ENCODE measurements around the gene CSRP2.

Gene CSRP2

DNA sequence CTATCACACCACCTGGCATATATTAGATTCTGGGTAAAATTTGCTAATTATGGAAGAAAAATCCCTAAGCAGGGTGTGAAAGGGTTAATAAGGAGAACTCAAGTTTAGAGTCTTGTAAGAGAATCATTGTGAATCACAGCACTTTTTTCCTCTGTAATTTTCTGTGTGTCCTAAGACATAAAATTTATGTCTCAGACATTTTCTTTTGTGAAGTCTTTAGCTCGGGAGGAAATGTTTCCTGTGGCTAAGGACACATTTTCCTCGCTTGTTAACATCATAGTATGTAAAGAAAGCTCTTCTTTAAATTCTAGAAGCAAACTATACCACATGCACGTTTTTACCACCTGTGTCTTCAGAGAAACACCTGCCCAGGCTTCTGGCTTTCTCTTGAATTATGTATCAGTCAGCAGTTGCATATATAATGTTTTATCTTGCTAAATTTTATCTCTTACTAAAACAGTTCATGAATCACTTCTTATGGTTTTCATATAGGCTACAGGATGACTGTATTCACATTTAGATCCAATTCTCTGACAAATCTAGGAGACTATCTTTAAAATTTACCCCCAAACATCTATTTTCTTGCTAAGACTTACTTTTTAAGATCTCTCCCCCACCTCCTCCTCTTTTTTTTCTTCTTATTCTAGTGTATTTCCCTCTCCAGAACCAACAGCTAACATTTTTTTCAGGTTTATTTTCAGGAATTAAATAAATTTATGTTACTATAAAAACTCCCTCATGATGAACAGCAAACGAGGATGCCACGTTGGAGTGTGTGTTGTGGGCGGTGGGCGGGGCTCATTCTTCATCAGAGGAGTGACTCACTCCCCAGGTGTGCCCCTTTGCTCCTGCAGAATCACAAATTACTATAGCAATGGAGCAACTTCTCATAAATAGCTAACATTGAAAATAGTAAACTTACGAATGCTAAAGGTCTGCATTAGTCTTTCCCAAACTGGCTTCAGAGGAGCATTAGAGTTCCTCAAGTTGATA, 11.6 kb upstream of the CSRP2 start:
- Histone ChIP-seq H3K27me3 (ENCODE audit: insufficient read depth, low read length) (no peaks in the 10 kb centered on the region; the same call in 1 of the 2 replicates), H4K20me1 (ENCODE audit: insufficient read depth, low read length) (no peaks in the 10 kb centered on the region), H3K9me2 (ENCODE audit: low read depth, low read length) (no peaks in the 10 kb centered on the region), H3K9me3 (ENCODE audit: low read length) (peaks cover 3% of the 10 kb centered on the region), H3K36me3 (ENCODE audit: insufficient read depth, low read length) (no peaks in the 10 kb centered on the region), H3K79me2 (ENCODE audit: insufficient read depth, low read length) (no peaks in the 10 kb centered on the region), H3K4me2 (ENCODE audit: low read length) (no peak overlapping the region), H2AFZ (ENCODE audit: low read length) (no peak overlapping the region), H3F3A (ENCODE audit: insufficient read depth, low read length) (no peaks in the 10 kb centered on the region), H3K27ac (ENCODE audit: low read depth, low read length, poor library complexity, severe bottlenecking) (no peak overlapping the region), H3K4me3 (ENCODE audit: low read depth, low read length, poor library complexity, severe bottlenecking) (no peak overlapping the region), H3K9ac (ENCODE audit: low read length) (no peak overlapping the region), H3K4me1 (ENCODE audit: insufficient read depth, low read length, severe bottlenecking) (no peaks in the 10 kb centered on the region)
- TF ChIP-seq, protein P1, sequence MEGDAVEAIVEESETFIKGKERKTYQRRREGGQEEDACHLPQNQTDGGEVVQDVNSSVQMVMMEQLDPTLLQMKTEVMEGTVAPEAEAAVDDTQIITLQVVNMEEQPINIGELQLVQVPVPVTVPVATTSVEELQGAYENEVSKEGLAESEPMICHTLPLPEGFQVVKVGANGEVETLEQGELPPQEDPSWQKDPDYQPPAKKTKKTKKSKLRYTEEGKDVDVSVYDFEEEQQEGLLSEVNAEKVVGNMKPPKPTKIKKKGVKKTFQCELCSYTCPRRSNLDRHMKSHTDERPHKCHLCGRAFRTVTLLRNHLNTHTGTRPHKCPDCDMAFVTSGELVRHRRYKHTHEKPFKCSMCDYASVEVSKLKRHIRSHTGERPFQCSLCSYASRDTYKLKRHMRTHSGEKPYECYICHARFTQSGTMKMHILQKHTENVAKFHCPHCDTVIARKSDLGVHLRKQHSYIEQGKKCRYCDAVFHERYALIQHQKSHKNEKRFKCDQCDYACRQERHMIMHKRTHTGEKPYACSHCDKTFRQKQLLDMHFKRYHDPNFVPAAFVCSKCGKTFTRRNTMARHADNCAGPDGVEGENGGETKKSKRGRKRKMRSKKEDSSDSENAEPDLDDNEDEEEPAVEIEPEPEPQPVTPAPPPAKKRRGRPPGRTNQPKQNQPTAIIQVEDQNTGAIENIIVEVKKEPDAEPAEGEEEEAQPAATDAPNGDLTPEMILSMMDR (IDR thresholded peaks at IDR 0.05; ENCODE audit: low read length): no peak
- TF ChIP-seq EZH2 (IDR thresholded peaks at IDR 0.05; ENCODE audit: borderline replicate concordance, low read length): no peak

DNA sequence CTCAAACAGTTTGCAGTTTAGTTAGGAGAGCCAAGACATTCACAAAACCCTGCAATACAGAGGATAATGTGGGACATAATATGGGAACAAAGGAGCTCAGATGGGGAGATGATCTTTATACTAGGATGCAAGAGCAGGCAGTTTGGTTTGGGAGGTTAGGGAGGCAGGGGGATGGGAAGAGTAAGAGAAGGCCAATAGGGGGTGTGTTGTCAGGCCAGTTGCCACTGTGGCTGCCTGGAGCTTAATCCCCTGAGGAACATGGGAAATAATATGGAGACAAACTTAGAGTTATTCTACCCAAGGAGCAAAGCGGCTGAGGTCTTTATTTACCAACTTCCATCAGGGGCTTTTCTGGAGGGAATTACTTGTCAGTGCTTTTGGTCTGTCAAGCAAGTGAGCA, 10.0 kb upstream of the CSRP2 start:
- Histone ChIP-seq H3F3A (ENCODE audit: insufficient read depth, low read length) (no peaks in the 10 kb centered on the region), H3K27ac (ENCODE audit: low read depth, low read length, poor library complexity, severe bottlenecking) (no peak overlapping the region), H3K9ac (ENCODE audit: low read length) (no peak overlapping the region), H3K4me1 (ENCODE audit: insufficient read depth, low read length, severe bottlenecking) (no peaks in the 10 kb centered on the region), H3K9me3 (ENCODE audit: low read length) (no peaks in the 10 kb centered on the region; the same call in 1 of the 2 replicates), H2AFZ (ENCODE audit: low read length) (no peak overlapping the region), H4K20me1 (ENCODE audit: insufficient read depth, low read length) (no peaks in the 10 kb centered on the region), H3K27me3 (ENCODE audit: insufficient read depth, low read length) (no peaks in the 10 kb centered on the region; the same call in 1 of the 2 replicates), H3K36me3 (ENCODE audit: insufficient read depth, low read length) (no peaks in the 10 kb centered on the region), H3K4me3 (ENCODE audit: low read depth, low read length, poor library complexity, severe bottlenecking) (no peak overlapping the region), H3K4me2 (ENCODE audit: low read length) (no peak overlapping the region), H3K79me2 (ENCODE audit: insufficient read depth, low read length) (no peaks in the 10 kb centered on the region), H3K9me2 (ENCODE audit: low read depth, low read length) (no peaks in the 10 kb centered on the region)
- TF ChIP-seq, protein P1 (IDR thresholded peaks at IDR 0.05; ENCODE audit: low read length): no peak
- TF ChIP-seq EZH2 (IDR thresholded peaks at IDR 0.05; ENCODE audit: borderline replicate concordance, low read length): no peak

DNA sequence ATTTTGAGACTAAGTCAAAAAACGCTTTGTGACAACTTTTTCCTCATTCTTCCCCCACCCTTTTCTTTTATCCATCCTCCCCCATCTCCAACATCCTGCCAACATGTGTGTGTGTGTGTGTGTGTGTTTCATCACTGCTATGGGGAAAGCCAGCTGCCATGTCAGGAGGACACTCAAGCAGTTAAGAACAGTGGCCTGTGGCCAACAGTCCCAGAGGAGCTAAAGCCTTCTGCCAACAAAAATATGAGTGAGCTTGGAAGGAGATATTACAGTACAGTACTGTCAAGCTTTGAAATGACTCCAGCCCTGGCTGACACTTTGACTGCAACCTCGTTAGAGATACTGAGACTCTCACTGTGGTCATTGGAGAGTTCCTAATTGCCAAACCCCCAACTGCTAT, 5.0 kb upstream of the CSRP2 start:
- Histone ChIP-seq H3K9me2 (ENCODE audit: low read depth, low read length) (no peaks in the 10 kb centered on the region), H3K4me1 (ENCODE audit: insufficient read depth, low read length, severe bottlenecking) (no peaks in the 10 kb centered on the region), H3K27ac (ENCODE audit: low read depth, low read length, poor library complexity, severe bottlenecking) (no peak overlapping the region), H3K9me3 (ENCODE audit: low read length) (no peaks in the 10 kb centered on the region), H3K4me3 (ENCODE audit: low read depth, low read length, poor library complexity, severe bottlenecking) (no peak overlapping the region), H3K36me3 (ENCODE audit: insufficient read depth, low read length) (no peaks in the 10 kb centered on the region), H3F3A (ENCODE audit: insufficient read depth, low read length) (no peaks in the 10 kb centered on the region), H3K4me2 (ENCODE audit: low read length) (no peak overlapping the region), H3K79me2 (ENCODE audit: insufficient read depth, low read length) (no peaks in the 10 kb centered on the region), H3K27me3 (ENCODE audit: insufficient read depth, low read length) (no peaks in the 10 kb centered on the region; the same call in 1 of the 2 replicates), H2AFZ (ENCODE audit: low read length) (no peak overlapping the region), H3K9ac (ENCODE audit: low read length) (no peak overlapping the region), H4K20me1 (ENCODE audit: insufficient read depth, low read length) (no peaks in the 10 kb centered on the region)
- no peak for TF ChIP-seq EZH2 (IDR thresholded peaks at IDR 0.05; ENCODE audit: borderline replicate concordance, low read length)
- TF ChIP-seq, protein P1 (IDR thresholded peaks at IDR 0.05; ENCODE audit: low read length): no peak

Data from OCI-LY1 (cell line).